ENCODE measurements around the gene ARID1A. TPM values are rescaled to one million over a fixed set of nuclear protein-coding genes. Genes with fewer than 3 reads are reported as not detected.

ARID1A gene
- total RNA-seq, 1 donor from 2014 or later = 85.1 TPM

GRCh38 chr1:26694638-26695355, 1.0 kb upstream of the ARID1A start:
- FAIRE-seq (no peak), DNase-seq (ENCODE audit: low read depth) (no peak)
- Histone ChIP-seq H3K4me3 (ENCODE audit: insufficient read depth, low read depth, low read length) (peak overlapping the region; percentile 65), H4K20me1 (ENCODE audit: insufficient read depth, low read length) (peaks cover 21% of the 10 kb centered on the region), H3K4me2 (ENCODE audit: low read length) (peak overlapping the region; percentile 95), H3K79me2 (ENCODE audit: insufficient read depth, low read length) (peaks cover 40% of the 10 kb centered on the region), H3K27ac (ENCODE audit: low read depth, low read length) (peak overlapping the region; percentile 79), H3K27me3 (ENCODE audit: insufficient read depth, low read length) (no peaks in the 10 kb centered on the region), H3K36me3 (ENCODE audit: insufficient read depth, low read length) (no peaks in the 10 kb centered on the region), H3K9ac (ENCODE audit: low read length) (peak overlapping the region; percentile 84), H3K4me1 (ENCODE audit: insufficient read depth, low read length) (peaks cover 40% of the 10 kb centered on the region), H3K9me3 (ENCODE audit: insufficient read depth, low read depth, low read length) (no peaks in the 10 kb centered on the region), H2AFZ (ENCODE audit: low read depth, low read length) (peak overlapping the region; percentile 64)
- Mint-ChIP-seq H3K27me3 (ENCODE audit: low read depth, unreplicated experiment) (no peaks in the 10 kb centered on the region), H3K9me3 (ENCODE audit: unreplicated experiment) (no peaks in the 10 kb centered on the region), H3K36me3 (ENCODE audit: low read depth, unreplicated experiment) (no peaks in the 10 kb centered on the region), H3K27ac (ENCODE audit: unreplicated experiment) (peak overlapping the region; percentile 92), H3K4me3 (ENCODE audit: unreplicated experiment) (peak overlapping the region; percentile 83), H3K4me1 (ENCODE audit: low read depth, unreplicated experiment) (peaks cover 12% of the 10 kb centered on the region)
- TF ChIP-seq EZH2 (IDR thresholded peaks at IDR 0.05; ENCODE audit: insufficient read depth, low read length) (no peak), CTCF (IDR thresholded peaks at IDR 0.05; ENCODE audit: insufficient read depth, low read depth, low read length) (no peak)

GRCh38 chr1:26696119-26696653, 371 bp downstream of the ARID1A start:
- Histone ChIP-seq H3K9me3 (ENCODE audit: insufficient read depth, low read depth, low read length) (no peaks in the 10 kb centered on the region), H3K79me2 (ENCODE audit: insufficient read depth, low read length) (peaks cover 54% of the 10 kb centered on the region), H4K20me1 (ENCODE audit: insufficient read depth, low read length) (peaks cover 35% of the 10 kb centered on the region), H3K4me1 (ENCODE audit: insufficient read depth, low read length) (peaks cover 54% of the 10 kb centered on the region), H2AFZ (ENCODE audit: low read depth, low read length) (no peak overlapping the region), H3K4me2 (ENCODE audit: low read length) (peak overlapping the region; percentile 91), H3K27ac (ENCODE audit: low read depth, low read length) (peak overlapping the region; percentile 79), H3K36me3 (ENCODE audit: insufficient read depth, low read length) (no peaks in the 10 kb centered on the region), H3K9ac (ENCODE audit: low read length) (peak overlapping the region; percentile 86), H3K27me3 (ENCODE audit: insufficient read depth, low read length) (no peaks in the 10 kb centered on the region), H3K4me3 (ENCODE audit: insufficient read depth, low read depth, low read length) (peak overlapping the region; percentile 74)
- no peak for TF ChIP-seq EZH2 (IDR thresholded peaks at IDR 0.05; ENCODE audit: insufficient read depth, low read length)
- no peak overlapping the region for H3K27ac Mint-ChIP-seq (ENCODE audit: unreplicated experiment)
- H3K9me3 Mint-ChIP-seq (ENCODE audit: unreplicated experiment) = no peaks in the 10 kb centered on the region
- H3K4me3 Mint-ChIP-seq (ENCODE audit: unreplicated experiment) = no peak overlapping the region
- H3K27me3 Mint-ChIP-seq (ENCODE audit: low read depth, unreplicated experiment) = no peaks in the 10 kb centered on the region
- peaks cover 7% of the 10 kb centered on the region for H3K4me1 Mint-ChIP-seq (ENCODE audit: low read depth, unreplicated experiment)
- no peak for DNase-seq (ENCODE audit: low read depth)
- no peaks in the 10 kb centered on the region for H3K36me3 Mint-ChIP-seq (ENCODE audit: low read depth, unreplicated experiment)
- no peak for FAIRE-seq

GRCh38 chr1:26696654-26697430, 1.0 kb downstream of the ARID1A start:
- Mint-ChIP-seq H3K27ac (ENCODE audit: unreplicated experiment) (no peak overlapping the region), H3K4me1 (ENCODE audit: low read depth, unreplicated experiment) (peaks cover 7% of the 10 kb centered on the region), H3K36me3 (ENCODE audit: low read depth, unreplicated experiment) (no peaks in the 10 kb centered on the region), H3K9me3 (ENCODE audit: unreplicated experiment) (no peaks in the 10 kb centered on the region), H3K27me3 (ENCODE audit: low read depth, unreplicated experiment) (no peaks in the 10 kb centered on the region), H3K4me3 (ENCODE audit: unreplicated experiment) (no peak overlapping the region)
- Histone ChIP-seq H3K36me3 (ENCODE audit: insufficient read depth, low read length) (no peaks in the 10 kb centered on the region), H3K9ac (ENCODE audit: low read length) (peak overlapping the region; percentile 86), H3K4me3 (ENCODE audit: insufficient read depth, low read depth, low read length) (peak overlapping the region; percentile 74), H4K20me1 (ENCODE audit: insufficient read depth, low read length) (peaks cover 41% of the 10 kb centered on the region), H3K9me3 (ENCODE audit: insufficient read depth, low read depth, low read length) (no peaks in the 10 kb centered on the region), H3K4me2 (ENCODE audit: low read length) (peak overlapping the region; percentile 91), H3K4me1 (ENCODE audit: insufficient read depth, low read length) (peaks cover 60% of the 10 kb centered on the region), H3K79me2 (ENCODE audit: insufficient read depth, low read length) (peaks cover 60% of the 10 kb centered on the region), H3K27me3 (ENCODE audit: insufficient read depth, low read length) (no peaks in the 10 kb centered on the region), H3K27ac (ENCODE audit: low read depth, low read length) (peak overlapping the region; percentile 79), H2AFZ (ENCODE audit: low read depth, low read length) (no peak overlapping the region)
- DNase-seq (ENCODE audit: low read depth) (no peak), FAIRE-seq (no peak)
- TF ChIP-seq EZH2 (IDR thresholded peaks at IDR 0.05; ENCODE audit: insufficient read depth, low read length) = no peak

All from astrocyte (in vitro differentiated cells and primary cell).